Uterus (tissue), 4 donors: Measurements from ENCODE around the gene ACTL6B. TPM values are rescaled to one million over a fixed set of nuclear protein-coding genes. Genes with fewer than 3 reads are reported as not detected.

Experiments
- DNase-seq, 2 donors: peaks; one replicate each; pipeline ENCODE4 v3.0.0-alpha.2; 2019 to 2020
- H3K27ac ChIP-seq, 2 donors: fragments of 200-600 bp; sonication (generic); 1 replicate in 1 of 2; 2 replicates in 1 of 2; pipeline ENCODE4 v1.5.1; 2016 to 2018
- H3K27me3 ChIP-seq, 2 donors: fragments of 200-600 bp; sonication (generic); one replicate each; pipeline ENCODE4 v1.5.1; 2018 to 2019; ENCODE audit warnings: control low read depth in 1 of 2
- H3K36me3 ChIP-seq, 2 donors: fragments of 200-600 bp; sonication (generic); one replicate each; pipeline ENCODE4 v1.5.1; 2019; ENCODE audit warnings: control low read depth in 1 of 2
- H3K4me1 ChIP-seq, 2 donors: fragments of 200-600 bp; sonication (generic); one replicate each; pipeline ENCODE4 v1.5.1; 2018 to 2019; ENCODE audit warnings: control low read depth in 1 of 2
- H3K4me3 ChIP-seq, 2 donors: fragments of 200-600 bp; sonication (generic); 1 replicate in 1 of 2; 2 replicates in 1 of 2; pipeline ENCODE4 v1.5.1; 2018 to 2019; ENCODE audit warnings: mild to moderate bottlenecking in 1 of 2
- H3K9me3 ChIP-seq, 2 donors: fragments of 200-600 bp; sonication (generic); one replicate each; pipeline ENCODE4 v1.5.1; 2019; ENCODE audit warnings: control low read depth in 1 of 2
- CTCF ChIP-seq, 4 experiments: fragments of 200-600 bp in 2 of 4; fragments of 450-650 bp in 2 of 4; sonication (generic) in 2 of 4; IDR thresholded peaks; one replicate each; pipeline ENCODE4 v1.5.1; 2016 to 2019; ENCODE audit warnings: antibody characterized with exemption in 4 of 4, mild to moderate bottlenecking in 2 of 4, moderate library complexity in 1 of 4
- POLR2A ChIP-seq, 2 donors: fragments of 450-650 bp; IDR thresholded peaks; one replicate each; pipeline ENCODE4 v1.6.1; 2016; ENCODE audit warnings: antibody characterized with exemption in 2 of 2, mild to moderate bottlenecking in 1 of 2, moderate library complexity in 1 of 2
- intact Hi-C: fragments of 100-400 bp; cut with DNase I; formaldehyde crosslinking; loops from one replicate; pipeline ENCODE4 v1.15.1; 2023; ENCODE audit warnings: low total_unique reads
- total RNA-seq, 4 donors: library from RNA; depleted of rRNA in 3 of 4; stranded (reverse); fragments of >200 nt in 3 of 4; gene quantifications; one replicate each; pipeline versions ENCODE4 v1.1.0 to v1.2.4, GENCODE V29; 2014 to 2023
- donor health status: DM: yes; HTN: yes; CAD: no.

ACTL6B gene
- total RNA-seq, 4 donors from 2014 or later: not detected

GRCh38 chr7:100600730-100601038 is 55.6 kb downstream of the ACTL6B start:
- H3K27me3 ChIP-seq: no peaks in the 10 kb centered on the region
- no peak for TF ChIP-seq POLR2A (IDR thresholded peaks at IDR 0.05)
- TF ChIP-seq CTCF (IDR thresholded peaks at IDR 0.05): no peak
- intact Hi-C loops: no loop called here
- no peaks in the 10 kb centered on the region for H3K9me3 ChIP-seq
- no peak for DNase-seq
- peaks cover 0 to 11% of the 10 kb centered on the region in 2 donors for H3K4me1 ChIP-seq
- H3K27ac ChIP-seq: no peak overlapping the region
- no peak overlapping the region for H3K4me3 ChIP-seq
- H3K36me3 ChIP-seq: no peaks in the 10 kb centered on the region

DNA sequence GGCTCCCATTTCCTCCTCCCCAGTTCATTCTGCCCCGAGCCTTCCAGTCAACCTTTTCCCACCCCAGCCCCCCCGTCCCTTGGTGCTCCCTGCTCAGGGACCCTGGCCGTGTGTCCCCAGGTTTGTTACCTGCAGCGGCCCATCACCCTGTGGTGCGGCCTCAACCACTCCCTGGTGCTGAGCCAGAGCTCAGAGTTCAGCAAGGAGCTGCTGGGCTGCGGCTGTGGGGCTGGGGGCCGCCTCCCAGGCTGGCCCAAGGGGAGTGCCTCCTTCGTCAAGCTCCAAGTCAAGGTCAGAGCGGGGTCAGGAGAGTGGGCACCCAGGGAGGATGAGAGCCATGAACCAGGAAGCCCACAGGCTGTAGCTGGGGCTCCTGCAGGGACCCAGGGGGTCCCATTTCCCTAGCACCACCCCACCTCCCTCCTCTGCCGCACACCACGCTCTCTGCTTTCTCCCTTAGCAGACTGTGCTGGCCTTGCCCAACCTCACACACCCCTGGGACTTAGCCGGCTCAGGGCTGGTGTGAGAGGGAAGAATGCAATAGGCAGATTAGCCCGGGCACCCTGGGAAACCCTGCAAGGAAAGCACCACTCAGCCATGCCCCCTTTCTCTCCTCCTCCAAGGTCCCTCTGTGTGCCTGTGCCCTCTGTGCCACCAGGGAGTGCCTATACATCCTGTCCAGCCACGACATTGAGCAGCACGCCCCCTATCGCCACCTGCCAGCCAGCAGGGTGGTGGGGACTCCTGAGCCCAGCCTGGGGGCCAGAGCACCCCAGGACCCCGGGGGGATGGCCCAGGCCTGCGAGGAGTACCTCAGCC is 56.1 kb downstream of the ACTL6B start:
- H3K9me3 ChIP-seq: no peaks in the 10 kb centered on the region
- no peaks in the 10 kb centered on the region for H3K27me3 ChIP-seq
- no peaks in the 10 kb centered on the region for H3K36me3 ChIP-seq
- DNase-seq: no peak
- TF ChIP-seq POLR2A (IDR thresholded peaks at IDR 0.05) (no peak), CTCF (IDR thresholded peaks at IDR 0.05) (no peak)
- intact Hi-C loops: no loop called here
- no peak overlapping the region for H3K4me3 ChIP-seq
- H3K4me1 ChIP-seq: peaks cover 0 to 11% of the 10 kb centered on the region in 2 donors
- H3K27ac ChIP-seq: no peak overlapping the region

- Histone ChIP-seq H3K27ac (no peak overlapping the region), H3K27me3 (no peaks in the 10 kb centered on the region), H3K9me3 (no peaks in the 10 kb centered on the region), H3K36me3 (no peaks in the 10 kb centered on the region), H3K4me3 (no peak overlapping the region), H3K4me1 (peaks cover 0 to 6% of the 10 kb centered on the region in 2 donors)
- intact Hi-C loops: no loop called here
- DNase-seq: no peak
- no peak for TF ChIP-seq POLR2A (IDR thresholded peaks at IDR 0.05)
- TF ChIP-seq CTCF (IDR thresholded peaks at IDR 0.05): no peak
Measured at GRCh38 chr7:100598425-100598824, 57.8 kb downstream of the ACTL6B start.

GRCh38 chr7:100595188-100595587 is 61.1 kb downstream of the ACTL6B start:
- H3K36me3 ChIP-seq: no peaks in the 10 kb centered on the region
- intact Hi-C loops: no loop called here
- H3K9me3 ChIP-seq: no peaks in the 10 kb centered on the region
- H3K4me1 ChIP-seq: no peaks in the 10 kb centered on the region
- no peak for TF ChIP-seq CTCF (IDR thresholded peaks at IDR 0.05)
- TF ChIP-seq POLR2A (IDR thresholded peaks at IDR 0.05): no peak
- no peaks in the 10 kb centered on the region for H3K27me3 ChIP-seq
- no peak for DNase-seq
- H3K4me3 ChIP-seq: no peak overlapping the region
- H3K27ac ChIP-seq: no peak overlapping the region

Other genes starting within 250 kb of the ACTL6B start
- 1 to 10 TPM in 3 of 4 donors, not detected in 1; 1.5 to 6.1 (median 5.2) TPM for gene ZCWPW1, start 227.7 kb downstream of the ACTL6B start, total RNA-seq
- 10 to 100 TPM; 21.2 to 44.2 (median 30.2) TPM for gene MEPCE, start 226.6 kb downstream of the ACTL6B start, total RNA-seq
- 10 to 100 TPM in 2 of 4 donors, 1 to 10 TPM in 2; 7.4 to 39.7 (median 17.8) TPM for gene PPP1R35, start 220.0 kb downstream of the ACTL6B start, total RNA-seq
- 10 to 100 TPM in 1 of 4 donors, 1 to 10 TPM in 2, not detected in 1; 1.4 to 22.1 (median 1.8) TPM for gene SPACDR, start 192.2 kb downstream of the ACTL6B start, total RNA-seq
- 10 to 100 TPM; 17.6 to 40.3 (median 19.5) TPM for gene TSC22D4, start 177.2 kb downstream of the ACTL6B start, total RNA-seq
- gene NYAP1, start 172.5 kb downstream of the ACTL6B start, total RNA-seq: 1 to 10 TPM in 2 of 4 donors, under 1 TPM in 2; 0.29 to 6.5 (median 2.4) TPM
- gene AGFG2, start 117.2 kb downstream of the ACTL6B start, total RNA-seq: 10 to 100 TPM in 3 of 4 donors, 1 to 10 TPM in 1; 6.8 to 64.4 (median 20.4) TPM
- gene SAP25, start 82.5 kb downstream of the ACTL6B start, total RNA-seq: 1 to 10 TPM in 1 of 4 donors, under 1 TPM in 1, not detected in 2; 0.69 to 6.0 TPM
- 100 to 1,000 TPM in 1 of 4 donors, 10 to 100 TPM in 3; 11.5 to 179 (median 56.8) TPM for gene LRCH4, start 70.3 kb downstream of the ACTL6B start, total RNA-seq
- 1 to 10 TPM in 2 of 4 donors, not detected in 2; 2.9 to 4.9 TPM for gene FBXO24, start 70.1 kb downstream of the ACTL6B start, total RNA-seq
- gene PCOLCE, start 54.1 kb downstream of the ACTL6B start, total RNA-seq: 100 to 1,000 TPM in 1 of 4 donors, 10 to 100 TPM in 2, 1 to 10 TPM in 1; 6.2 to 151 (median 57.8) TPM
- 10 to 100 TPM in 2 of 4 donors, 1 to 10 TPM in 2; 1.3 to 35.3 (median 15.1) TPM for gene MOSPD3, start 43.9 kb downstream of the ACTL6B start, total RNA-seq
- 1 to 10 TPM in 1 of 4 donors, under 1 TPM in 1, not detected in 2; 0.43 to 2.0 TPM for gene TFR2, start 14.9 kb downstream of the ACTL6B start, total RNA-seq
- 100 to 1,000 TPM in 2 of 4 donors, 10 to 100 TPM in 2; 72.0 to 245 (median 94.3) TPM for gene GNB2, start 17.3 kb upstream of the ACTL6B start, total RNA-seq
- 10 to 100 TPM in 3 of 4 donors, 1 to 10 TPM in 1; 9.7 to 90.9 (median 31.9) TPM for gene GIGYF1, start 37.8 kb upstream of the ACTL6B start, total RNA-seq
- gene POP7, start 49.7 kb upstream of the ACTL6B start, total RNA-seq: 10 to 100 TPM; 16.4 to 53.8 (median 23.8) TPM
- 1 to 10 TPM in 1 of 4 donors, not detected in 3; 1.1 TPM for gene EPO, start 64.0 kb upstream of the ACTL6B start, total RNA-seq
- under 1 TPM in 1 of 4 donors, not detected in 3; 0.07 TPM for gene ZAN, start 77.1 kb upstream of the ACTL6B start, total RNA-seq
- 100 to 1,000 TPM in 3 of 4 donors, 10 to 100 TPM in 1; 73.5 to 374 (median 163) TPM for gene EPHB4, start 171.1 kb upstream of the ACTL6B start, total RNA-seq
- gene SLC12A9, start 196.3 kb upstream of the ACTL6B start, total RNA-seq: 10 to 100 TPM in 3 of 4 donors, 1 to 10 TPM in 1; 9.0 to 36.9 (median 25.9) TPM
- gene TRIP6, start 210.9 kb upstream of the ACTL6B start, total RNA-seq: 100 to 1,000 TPM in 1 of 4 donors, 10 to 100 TPM in 3; 26.2 to 105 (median 61.6) TPM
- 100 to 1,000 TPM in 1 of 4 donors, 10 to 100 TPM in 3; 17.1 to 185 (median 41.1) TPM for gene SRRT, start 218.7 kb upstream of the ACTL6B start, total RNA-seq
- 1 to 10 TPM in 3 of 4 donors, not detected in 1; 4.8 to 9.7 (median 5.0) TPM for gene UFSP1, start 233.3 kb upstream of the ACTL6B start, total RNA-seq
- 10 to 100 TPM in 3 of 4 donors, 1 to 10 TPM in 1; 6.7 to 55.9 (median 14.5) TPM for gene ACHE, start 239.4 kb upstream of the ACTL6B start, total RNA-seq